Measurements from ENCODE around the gene GGPS1.
"Not testable (repeated sequence)": the region's sequence is repeated elsewhere in the genome, so short reads cannot be mapped to it uniquely, and the experiment has no call there.

Gene GGPS1

DNA sequence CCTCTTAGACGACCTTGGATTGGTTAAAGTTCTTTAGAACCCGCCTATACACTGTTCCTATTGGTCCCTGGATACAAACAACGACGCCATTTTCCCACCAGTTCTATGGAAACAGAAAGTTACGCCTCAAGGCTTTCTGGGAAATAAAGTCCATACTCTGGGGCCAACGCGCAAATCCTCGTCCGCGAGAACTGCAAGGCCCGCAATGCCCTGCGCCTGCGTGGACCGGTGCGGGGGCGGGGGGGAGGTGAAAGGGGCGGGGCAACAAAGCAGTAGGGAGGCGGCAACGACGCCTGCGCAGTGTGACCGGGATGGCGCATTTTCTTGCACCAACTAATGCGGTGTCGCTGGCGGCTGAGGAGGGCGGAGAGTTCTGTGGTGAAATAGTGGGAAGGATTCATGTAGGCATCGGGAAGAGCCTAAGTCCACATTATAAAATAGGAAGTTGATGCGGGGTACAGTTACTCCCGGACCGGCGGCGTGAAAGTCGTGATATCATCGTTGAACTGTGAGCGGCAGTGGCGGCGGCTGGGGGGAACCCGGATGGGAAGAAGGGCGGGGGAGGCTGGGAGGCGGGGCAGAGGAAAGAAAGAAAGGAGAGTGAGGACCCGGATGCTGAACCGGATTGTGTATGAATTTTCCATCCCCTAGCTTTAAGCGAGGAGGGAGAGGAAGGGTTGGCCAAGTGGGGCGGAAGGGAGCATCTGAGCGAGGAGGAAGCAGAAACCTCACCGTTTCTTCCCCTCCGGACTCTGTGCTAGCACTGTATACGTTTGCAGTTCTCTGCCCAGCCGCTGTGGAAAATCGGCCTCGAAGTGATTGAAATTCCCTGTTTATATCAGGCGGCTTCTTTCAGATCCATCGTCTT, at the start of gene GGPS1:
Gene GGPS1, plus strand, starts transcription at position 300 of the 868 bp plus-strand sequence. CDS start 6,695 bp downstream, outside the sequence.
- peak; percentile 98 to 99 for DNase-seq

DNA sequence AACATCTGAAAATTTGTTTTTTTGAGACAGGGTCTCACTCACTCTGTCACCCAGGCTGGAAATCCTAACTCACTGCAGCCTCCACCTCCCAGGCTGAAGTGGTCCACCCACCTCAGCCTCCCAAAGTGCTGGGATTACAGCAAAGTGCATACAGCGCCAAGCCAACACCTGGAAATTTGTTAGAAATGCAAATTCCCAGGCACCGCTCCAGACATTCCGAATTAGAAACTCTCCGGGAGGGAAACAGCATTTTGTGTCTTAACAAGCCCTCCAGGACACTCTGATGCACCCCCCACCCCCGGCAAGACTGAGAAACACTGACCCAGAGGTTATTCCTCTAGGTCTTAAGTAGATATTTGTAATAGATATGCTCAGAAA, 49.5 kb upstream of the GGPS1 start:
- DNase-seq, result no peak

GRCh38 chr1:235279694-235280093, 48.7 kb upstream of the GGPS1 start:
- no peak for DNase-seq

DNA sequence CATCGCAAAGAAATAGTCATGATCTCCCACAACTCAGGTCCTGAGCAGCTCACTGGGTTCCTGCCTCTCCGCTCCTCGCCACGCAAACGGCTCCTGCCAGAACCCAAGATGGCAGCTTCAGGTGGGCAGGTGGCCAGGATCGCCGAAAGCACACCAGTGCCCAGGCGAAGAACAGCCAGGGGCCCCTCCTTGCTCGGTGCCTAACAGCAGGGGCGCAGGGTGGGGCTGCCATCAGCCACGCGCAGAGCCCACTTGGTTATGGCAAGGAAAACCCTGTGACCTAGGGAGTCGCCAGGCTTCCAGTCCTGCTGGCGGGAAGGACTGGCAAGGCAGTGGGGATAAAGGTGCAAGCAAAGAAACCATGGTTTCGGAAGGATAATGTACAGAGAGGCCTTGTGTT, 47.9 kb upstream of the GGPS1 start:
- no peak for DNase-seq

- not testable (repeated sequence) for DNase-seq
Measured at GRCh38 chr1:235283636-235284035, 44.7 kb upstream of the GGPS1 start.

DNA sequence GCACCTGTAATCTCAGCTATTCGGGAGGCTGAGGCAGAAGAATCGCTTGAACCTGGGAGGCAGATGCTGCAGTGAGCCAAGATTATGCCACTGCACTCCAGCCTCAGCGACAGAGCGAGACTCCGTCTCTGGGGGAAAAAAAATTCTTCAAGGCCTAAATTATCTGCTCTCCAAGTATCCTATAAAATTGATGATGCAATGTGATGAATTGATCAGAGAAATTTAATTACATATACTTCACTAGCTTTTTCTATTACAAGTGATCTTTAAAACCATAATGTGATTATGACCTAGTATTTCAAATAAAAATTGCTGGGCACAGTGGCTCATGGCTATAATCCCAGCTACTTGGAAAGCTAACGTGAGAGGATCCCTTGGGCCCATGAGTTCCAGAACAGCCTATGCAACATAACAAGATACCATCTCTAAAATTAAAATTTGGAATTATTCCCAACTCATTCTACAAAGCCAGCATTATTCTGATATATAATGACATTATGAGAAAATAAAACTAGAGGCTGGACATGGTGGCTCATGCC, 44.1 kb upstream of the GGPS1 start:
- no peak for DNase-seq

DNA sequence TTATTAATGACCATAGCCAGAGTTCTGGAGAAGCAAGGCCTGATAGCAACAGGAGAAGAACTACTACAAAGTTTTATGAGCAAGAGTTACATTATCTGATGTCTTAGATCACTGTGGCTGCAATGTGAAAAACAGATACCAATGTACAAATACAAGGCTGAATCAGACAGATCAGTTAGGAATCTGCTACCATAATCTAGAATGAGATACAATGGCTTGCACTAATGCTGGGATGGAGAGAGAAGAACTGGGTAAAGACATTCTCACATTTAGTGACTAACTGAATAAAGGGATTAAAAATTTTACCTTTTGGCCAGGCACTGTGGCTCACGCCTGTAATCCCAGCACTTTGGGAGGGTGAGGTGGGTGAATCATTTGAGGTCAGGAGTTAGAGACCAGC, 41.7 kb upstream of the GGPS1 start:
- no peak for DNase-seq

DNA sequence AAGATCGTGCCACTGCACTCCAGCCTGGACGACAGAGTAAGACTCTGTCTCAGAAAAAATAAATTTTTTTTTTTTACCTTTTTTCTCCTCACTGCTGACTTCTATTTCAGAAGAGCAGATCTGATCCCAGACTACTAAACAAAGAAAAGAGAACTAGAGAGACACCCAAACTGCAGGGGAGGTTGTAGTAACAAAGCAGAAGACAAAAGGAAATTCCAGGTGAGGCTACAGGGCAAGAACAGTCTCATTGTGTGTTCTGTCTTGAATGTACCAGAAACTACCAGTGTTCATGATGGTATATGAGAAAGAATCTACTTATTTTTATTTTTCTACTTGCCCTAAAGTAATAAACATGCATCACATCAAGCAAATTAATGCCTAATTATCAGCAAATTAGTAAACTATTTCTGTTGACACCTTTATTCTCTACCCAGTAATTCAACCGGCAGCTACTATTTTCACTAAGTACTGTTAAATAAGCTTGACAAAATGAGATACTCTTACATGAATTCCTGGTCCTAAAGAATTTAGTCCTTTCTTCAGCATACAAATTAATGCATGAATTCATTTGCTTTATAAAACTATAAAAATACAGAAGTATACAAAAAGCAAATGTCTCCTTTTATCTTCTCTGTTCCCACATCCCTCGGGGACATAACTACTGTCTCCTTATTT, 41.0 kb upstream of the GGPS1 start:
- DNase-seq, result no peak

- no peak for DNase-seq
Measured at GRCh38 chr1:235289859-235290739, 38.3 kb upstream of the GGPS1 start.

DNA sequence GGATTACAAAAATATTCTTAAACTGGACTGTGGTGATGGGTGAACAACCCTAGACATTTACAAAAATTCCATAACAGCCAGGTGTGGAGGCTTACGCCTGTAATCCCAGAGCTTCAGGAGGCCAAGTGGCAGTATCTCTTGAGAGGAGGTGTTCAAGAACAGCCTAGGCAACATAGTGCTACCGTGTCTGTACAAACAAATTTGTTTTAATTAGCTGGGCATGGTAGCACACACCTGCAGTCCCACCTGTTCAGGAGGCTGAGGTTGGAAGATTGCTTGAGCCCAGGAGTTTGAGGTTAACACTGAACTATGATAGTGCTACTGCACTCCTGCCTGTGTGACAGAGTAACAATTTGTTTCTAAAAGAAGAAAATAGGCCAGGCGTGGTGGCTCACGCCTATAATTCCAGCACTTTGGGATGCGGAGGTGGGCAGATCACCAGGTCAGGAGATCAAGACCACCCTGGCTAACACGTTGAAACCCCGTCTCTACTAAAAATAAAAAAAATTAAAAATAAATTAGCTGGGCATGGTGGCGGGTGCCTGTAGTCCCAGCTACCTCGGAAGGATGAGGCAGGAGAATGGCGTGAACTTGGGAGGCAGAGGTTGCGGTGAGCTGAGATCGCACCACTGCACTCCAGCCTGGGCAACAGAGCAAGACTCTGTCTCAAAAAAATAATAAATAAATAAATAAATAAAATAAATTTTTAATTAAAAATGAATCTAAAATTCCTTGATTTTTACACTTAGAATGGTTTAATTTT, 37.4 kb upstream of the GGPS1 start:
- DNase-seq, result peak in 1 of 2 experiments; percentile 24

DNA sequence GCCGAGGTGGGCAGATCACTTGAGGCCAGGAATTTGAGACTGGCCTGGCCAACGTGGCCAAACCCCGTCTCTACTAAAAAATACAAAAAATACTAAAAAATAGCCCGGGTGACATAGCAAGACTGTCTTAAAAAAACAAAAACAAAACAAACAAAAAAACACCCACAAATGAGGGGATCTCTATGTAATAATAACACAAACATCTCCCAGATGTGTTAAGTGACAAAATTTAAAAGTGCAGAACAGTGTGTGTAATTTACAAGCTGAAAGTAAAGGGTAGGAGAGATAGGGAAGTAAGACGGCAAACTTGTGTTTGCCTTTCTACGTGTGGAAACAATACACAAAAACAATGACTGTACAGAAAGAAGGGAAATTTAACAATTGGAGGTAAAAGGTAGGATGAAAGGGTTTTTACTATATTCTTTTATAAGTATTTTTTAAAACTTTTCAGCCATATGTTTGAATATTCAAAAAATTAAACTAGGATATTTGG, 36.7 kb upstream of the GGPS1 start:
- no peak for DNase-seq

- no peak for DNase-seq
Measured at GRCh38 chr1:235292790-235293189, 35.6 kb upstream of the GGPS1 start.

DNA sequence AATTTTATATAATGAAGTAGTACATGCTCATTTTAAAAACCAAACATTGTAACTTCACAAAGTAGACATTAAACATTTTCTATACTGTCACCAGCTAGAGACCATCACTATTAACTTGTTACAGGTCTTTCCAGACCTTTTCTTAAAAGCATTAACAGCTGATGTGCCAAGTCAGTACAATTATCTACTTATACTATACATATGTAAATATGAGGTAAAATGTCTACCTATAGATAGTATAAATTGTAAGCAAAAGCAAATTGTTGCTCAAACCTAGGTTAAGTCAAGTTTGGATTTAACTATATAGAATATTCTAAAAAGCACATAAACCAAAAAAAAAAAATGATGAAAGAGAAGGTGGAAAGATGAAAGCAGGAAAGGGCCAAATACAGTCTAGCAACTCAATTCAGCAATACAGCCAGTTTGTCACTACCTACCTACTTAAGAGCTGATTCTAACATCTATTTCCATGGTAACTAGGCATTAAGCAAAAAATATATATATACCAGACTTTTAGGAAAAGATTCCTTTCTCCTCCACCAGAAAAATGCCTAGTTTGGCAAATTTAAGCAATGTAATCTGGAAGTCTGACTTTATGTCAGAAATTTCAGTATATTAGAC, 34.9 kb upstream of the GGPS1 start:
- DNase-seq, result no peak

GRCh38 chr1:235295902-235296350, 32.4 kb upstream of the GGPS1 start:
- no peak for DNase-seq

GRCh38 chr1:235296729-235297128, 31.6 kb upstream of the GGPS1 start:
- DNase-seq, result no peak

DNA sequence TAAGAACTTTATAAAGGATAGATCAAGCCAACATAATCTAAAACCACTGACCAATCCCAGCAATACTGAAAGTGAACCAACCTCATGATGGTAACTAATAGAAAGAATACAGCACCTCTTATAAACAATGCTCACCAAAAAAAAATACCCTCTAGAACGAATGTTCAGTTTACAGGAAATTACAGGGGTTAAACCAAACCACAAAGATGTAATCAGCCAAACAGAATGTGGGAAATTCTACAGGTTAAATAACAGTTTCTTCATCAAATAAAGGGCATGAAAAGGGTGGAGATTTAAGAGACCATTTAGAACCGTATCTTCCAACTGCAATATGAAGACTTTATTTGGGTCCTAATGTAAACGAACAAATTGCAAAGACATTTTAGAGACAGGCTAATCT, 30.8 kb upstream of the GGPS1 start:
- no peak for DNase-seq

GRCh38 chr1:235298758-235299157, 29.6 kb upstream of the GGPS1 start:
- DNase-seq, result peak in 1 of 2 experiments; percentile 4

- no peak for DNase-seq
Measured at GRCh38 chr1:235299169-235299858, 29.1 kb upstream of the GGPS1 start.

- DNase-seq, result no peak
Measured at GRCh38 chr1:235302143-235302542, 26.2 kb upstream of the GGPS1 start.

DNA sequence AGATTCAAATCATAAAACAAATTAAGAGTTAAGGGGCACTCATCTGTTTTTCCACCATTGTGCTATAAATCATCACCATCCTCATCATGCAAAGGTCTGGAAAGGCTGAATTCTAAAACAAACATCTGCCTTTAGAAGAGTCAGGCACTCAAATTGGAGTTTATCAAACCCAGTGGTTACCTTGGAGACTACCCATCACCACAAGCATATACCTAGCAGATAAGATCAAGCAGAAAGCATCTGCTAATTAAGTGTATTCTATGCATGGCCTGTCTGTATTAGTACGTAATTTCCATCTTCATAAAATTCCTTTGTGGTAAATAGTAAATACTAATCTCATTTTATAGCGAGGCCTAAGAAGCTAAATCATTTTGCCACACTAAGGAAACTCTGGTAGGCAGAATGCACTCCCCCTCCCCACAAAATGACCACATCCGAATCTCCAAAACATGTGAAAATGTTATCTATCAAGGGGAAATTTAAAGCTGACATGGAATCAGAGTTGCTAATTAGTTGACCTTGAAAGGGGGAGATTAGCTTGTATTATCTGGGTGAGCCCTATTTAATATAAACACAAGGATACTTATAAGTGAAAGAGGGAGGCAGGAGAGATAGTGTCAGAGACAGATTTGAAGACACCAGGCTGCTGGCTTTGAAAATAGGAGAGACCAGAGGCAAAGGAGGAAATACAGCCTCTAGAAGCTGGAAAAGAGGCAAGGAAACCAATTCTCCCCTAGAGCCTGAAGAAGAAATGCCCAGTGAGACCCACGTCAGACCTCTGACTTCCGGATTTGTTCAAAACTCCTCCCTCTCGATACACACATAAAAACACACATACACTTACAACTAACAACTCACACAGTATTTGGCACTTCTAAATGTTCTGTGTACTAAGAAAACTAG, 23.6 kb upstream of the GGPS1 start:
- peak in 1 of 2 experiments; percentile 8 for DNase-seq
